Panc1 (cell line): ENCODE measurements around the gene FHAD1.

Experiments used
- CTCF ChIP-seq: fragments of 450-650 bp; IDR thresholded peaks from 2 replicates; pipeline ENCODE4 v1.5.1; 2017; ENCODE audit warnings: mild to moderate bottlenecking
- SIN3A ChIP-seq: IDR thresholded peaks from 2 replicates; pipeline ENCODE4 v1.6.1; 2012; ENCODE audit warnings: low read depth, mild to moderate bottlenecking, low read length, moderate library complexity, borderline replicate concordance; ENCODE audit not compliant: insufficient read depth

GRCh38 chr1:15262003-15262377, 15.0 kb downstream of the FHAD1 start:
- no peak for TF ChIP-seq SIN3A
- no peak for TF ChIP-seq CTCF
